T-helper 9 cell (primary cell): ENCODE results near the gene MINAR1.

Source experiments
- DNase-seq: peaks from one replicate; pipeline ENCODE4 v3.0.0-alpha.2; 2020

MINAR1 gene

DNA sequence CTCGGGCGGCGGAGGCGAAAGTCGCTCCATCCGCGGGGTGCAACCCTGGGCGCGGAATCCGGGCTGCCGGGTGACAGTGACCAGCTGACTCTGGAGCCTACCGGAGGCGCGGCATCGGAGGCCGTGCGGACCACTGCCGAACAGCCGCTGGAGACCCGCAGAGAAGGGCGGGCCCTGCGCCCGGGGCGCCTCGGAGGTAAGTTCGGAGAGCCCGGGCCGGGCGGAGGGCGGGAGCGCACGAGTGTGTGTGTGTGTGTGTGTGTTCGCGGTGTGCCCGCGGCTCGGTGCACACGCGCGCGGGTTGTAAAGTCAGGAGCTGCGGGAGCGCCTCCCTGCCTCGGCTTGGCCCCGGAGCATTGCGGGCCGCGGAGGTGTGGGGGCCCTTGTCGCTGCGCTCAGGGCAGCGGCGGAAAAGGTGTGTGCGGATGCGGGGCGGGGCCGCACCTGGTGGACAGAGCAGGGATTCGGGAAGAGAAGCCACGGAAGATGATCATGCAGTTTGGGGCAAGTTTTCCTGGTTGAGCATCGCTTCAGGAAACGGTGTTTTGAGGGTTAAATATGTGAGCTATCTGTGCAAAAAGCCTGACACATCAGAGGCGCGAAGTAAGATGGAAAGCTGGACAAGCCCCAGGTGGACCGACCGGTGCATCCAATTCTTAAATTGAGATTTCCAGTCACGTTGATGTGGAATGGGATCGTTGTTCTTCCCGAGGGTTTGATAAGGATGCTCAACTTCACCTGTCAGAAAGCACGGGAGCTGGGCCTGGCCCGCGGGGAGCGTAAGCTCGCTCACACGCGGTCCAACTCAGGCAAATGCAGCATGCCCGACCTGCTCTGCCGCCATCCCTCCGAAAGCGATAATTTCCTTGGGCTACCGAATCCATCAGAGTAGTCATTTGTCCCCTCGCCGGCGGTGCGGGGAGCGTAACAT lies 474 bp downstream of the MINAR1 start:
- DNase-seq: no peak

DNA sequence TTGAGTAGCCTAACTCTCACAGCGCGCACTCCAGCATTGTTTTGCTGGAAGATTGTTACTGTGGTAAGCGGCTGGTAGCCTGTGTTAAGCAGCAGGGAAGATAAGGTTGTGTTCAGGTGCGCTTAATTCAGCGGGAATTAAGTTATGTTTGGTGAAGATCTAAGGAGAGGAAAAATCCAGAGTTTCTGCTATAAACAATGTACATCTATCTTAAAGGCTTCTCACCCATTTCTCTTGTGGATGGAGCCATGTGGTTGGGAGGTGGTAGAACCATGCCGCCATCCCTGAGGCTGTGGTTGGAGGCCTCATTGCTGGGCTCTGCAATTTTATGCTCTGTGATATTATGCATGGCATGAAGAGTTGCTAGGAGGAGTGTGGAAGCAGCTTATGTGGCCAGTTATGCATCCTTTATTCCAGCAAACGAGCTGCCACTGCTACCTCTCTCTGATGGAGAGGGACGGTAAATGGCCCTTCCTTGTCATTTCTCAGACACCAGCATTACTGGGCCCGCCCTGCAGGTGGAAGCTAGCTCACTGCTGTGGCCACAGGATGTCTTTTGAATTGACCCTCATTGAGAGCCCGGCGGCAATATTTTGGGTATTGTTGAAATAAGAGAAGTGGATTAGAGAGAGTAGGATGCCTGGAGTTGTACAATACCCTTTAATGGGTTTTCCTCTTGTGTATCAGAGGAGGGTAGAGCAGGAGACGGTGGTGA lies 1.3 kb downstream of the MINAR1 start:
- DNase-seq: no peak

DNA sequence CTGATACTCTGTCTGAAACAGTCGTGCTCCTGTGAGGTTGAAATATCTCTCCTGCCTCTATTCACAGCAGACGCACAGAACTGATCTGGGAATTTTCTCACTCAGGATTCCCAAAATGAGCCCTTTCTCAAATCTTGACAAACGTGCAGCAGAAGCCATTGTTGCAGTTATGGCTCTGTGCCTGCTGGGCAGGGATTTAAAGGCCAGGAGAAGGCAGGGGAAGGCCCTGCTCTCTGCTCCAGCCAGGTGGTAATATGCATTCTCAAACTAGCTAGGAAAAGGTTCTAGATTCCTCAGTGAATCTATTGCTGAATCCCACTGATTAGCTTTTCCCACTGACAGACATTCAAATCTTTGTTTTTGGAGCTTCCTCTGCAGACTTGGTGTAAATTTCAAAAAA lies 2.2 kb downstream of the MINAR1 start:
- no peak for DNase-seq

DNA sequence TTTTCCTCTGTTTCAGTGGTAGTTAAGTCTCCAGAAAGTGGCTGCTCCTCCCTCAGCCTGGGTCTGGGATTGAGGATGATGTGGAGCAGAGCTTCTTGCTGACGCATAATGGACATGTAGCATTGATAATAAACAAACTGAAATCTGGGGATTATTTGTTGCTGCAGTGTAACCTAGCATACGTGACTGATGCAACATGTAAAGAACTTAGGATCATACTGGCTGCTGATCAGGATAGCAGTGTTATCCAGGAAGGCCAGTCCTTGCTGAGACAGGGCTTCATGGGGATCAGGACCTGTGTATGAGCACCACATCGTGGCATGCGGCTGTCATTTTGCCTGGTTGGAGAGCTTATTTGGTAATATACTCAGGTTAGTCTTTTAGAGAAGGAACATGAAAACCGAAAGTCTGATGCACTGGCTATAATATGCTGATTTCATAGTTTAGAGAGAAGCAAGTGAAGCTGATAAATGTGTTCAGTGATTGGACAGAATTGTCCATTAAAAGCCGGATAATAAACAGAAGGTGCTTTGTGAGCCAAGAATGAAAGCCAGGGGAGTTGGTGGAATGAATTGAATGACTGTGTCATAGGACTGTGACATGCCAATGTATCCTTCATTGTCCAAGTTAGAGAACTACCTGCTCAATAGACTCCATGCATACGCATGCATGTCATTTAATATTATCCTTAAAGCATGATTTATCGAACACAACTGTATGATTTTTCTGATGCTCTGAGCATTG lies 4.1 kb downstream of the MINAR1 start:
- no peak for DNase-seq

DNA sequence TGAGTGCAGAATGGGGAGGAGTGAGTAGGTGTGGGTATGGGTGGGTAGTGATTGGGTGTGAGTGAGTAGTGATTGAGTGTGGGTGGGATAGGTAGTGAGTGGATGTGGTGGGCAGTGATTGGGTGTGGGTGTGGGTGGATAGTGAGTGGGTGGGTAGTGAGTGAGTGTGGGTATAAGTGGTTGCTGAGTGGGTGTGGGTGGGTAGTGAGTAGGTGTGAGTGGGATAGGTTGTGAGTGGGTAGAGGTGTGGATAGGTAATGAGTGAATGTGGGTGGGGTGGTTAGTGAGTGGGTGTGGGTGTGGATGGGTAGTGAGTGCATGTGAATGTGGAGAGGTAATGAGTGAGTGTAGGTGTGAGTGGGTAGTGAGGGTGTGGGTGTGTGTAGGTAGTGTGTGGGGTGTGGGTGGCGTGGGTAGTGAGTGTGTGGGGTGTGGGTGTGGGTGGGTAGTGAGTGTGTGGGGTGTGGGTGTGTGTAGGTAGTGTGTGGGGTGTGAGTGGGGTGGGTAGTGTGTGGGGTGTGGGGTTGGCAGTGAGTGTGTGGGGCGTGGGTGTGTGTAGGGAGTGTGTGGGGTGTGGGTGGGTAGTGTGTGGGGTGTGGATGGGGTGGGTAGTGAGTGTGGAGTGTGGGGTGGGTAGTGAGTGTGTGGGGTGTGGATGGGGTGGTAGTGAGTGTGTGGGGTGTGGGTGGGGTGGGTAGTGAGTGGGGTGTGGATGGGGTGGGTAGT lies 5.3 kb downstream of the MINAR1 start:
- DNase-seq: no peak

DNA sequence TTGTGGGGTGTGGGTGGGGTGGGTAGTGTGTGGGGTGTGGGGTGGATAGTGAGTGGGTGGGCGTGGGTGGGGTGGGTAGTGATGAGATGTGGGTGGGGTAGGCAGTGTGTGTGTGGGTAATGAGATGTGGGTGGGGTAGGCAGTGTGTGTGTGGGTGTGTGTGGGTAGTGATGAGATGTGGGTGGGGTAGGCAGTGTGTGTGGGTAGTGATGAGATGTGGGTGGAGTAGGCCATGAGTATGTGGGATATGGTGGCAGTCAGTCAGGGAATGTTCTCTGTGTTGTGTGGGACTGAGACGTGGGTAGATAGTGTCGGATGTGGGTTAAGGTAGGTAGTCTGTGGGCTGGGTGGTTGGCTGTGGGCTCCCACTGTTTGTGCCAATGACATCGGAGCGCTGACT lies 7.1 kb downstream of the MINAR1 start:
- no peak for DNase-seq

DNA sequence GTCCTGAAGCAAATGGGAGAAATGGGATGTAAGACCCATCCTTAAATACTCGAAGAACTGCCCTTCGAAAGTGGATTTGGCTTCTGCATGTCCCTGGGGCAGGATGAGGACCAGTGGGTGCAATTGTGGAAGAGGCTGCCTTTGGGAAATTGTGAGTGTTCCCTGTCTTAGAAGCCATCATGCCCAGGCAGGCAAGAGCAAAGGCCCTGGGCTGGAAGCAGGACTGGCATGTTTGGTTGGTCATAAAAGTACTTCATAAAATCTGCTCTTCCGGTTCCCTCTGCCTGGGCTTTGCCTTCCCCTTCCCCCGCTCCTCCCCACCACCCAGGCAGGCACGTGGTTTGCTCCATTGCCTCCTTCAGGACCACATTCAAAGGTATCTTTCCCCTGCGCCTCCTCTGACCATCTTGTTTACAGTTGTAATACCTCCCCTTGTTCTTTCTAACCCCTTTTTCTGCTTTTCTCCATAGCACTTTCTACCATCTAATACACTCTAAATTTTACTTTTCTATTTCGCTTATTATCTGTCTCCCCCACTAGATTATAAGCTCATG lies 8.3 kb downstream of the MINAR1 start:
- no peak for DNase-seq

DNA sequence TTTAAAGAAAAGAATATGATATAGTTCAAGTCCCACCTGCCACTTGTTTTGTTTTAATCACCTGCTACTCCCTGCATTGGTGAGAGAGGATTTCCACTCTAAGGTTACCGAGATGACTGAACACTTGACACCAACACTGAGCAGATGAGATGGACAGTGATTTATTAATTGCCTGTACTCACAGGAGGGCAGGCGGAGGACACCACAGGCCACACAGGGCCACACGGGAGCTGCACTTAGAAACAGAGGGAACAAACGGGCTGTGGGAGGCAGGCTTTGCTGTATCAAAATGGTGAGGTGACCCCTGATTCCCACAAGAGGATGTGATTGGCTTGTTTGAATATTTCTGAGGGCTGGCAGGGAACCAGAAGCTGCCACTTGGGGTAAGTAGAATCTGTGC lies 10.8 kb downstream of the MINAR1 start:
- DNase-seq: no peak

DNA sequence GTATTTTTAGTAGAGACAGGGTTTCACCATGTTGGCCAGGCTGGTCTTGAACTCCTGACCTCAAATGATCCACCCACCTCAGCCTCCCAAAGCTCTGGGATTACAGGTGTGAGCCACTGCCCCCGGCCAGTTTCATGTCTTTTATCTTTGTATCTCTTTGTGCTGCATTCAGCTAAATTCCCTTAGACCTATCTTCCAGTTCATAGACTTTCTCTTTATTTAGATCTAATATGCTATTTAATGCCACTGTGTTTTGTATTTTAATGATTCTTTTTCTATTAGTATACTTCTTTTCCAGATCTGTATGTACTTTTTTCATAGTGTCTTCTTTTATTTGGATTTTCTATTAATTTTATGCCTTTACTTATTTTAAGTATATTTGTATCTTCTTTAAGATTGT lies 14.9 kb downstream of the MINAR1 start:
- DNase-seq: no peak

DNA sequence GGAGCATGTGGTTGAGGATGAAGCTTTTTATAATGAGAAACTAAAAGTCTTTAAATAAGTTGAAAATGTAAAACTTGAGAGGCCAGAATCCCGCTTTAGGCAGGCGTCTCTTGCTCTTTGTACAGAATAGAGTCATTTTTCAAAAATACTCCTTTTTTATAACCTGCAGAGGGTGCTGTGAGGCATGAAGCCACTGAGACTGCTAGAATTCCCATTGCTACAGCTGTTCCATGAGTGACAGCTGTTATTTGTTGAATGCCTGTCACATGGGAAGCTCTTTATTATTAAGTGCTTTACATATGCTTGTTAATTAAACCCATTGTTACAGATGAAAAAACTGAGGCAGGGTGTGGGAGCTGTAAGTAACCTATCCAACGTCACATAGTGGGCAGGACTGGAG lies 18.5 kb downstream of the MINAR1 start:
- no peak for DNase-seq

DNA sequence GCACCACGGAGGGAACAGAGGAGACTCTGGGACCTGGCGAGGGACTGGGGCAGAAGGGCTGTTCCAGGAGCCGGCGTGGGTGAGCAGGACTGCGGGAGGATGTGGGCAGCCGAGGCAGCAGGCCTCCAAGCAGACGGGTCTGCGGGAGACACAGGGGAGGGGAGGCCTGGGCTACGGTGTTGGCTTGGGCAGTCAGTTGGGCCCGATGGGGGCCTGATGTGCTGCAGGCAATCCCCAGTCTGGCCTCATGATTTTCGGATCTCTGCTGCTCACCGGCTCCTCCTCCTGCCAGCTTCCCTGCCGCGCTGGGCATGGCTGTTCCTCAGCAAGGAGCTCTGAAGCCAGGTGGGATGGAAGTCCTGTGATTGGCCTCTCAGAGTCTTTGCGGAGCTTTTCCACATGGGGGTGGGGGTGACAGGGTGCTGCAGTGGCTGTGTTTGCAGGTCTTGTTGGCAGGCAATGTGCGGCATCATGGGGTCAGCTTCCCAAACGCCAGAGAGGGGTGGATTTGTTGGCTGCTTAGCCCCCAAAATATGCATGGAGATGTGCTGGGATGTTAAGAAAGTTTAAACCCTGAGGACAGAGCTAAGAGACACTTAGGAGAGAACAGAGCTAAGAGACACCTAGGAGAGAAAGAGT lies 19.3 kb downstream of the MINAR1 start:
- no peak for DNase-seq

DNA sequence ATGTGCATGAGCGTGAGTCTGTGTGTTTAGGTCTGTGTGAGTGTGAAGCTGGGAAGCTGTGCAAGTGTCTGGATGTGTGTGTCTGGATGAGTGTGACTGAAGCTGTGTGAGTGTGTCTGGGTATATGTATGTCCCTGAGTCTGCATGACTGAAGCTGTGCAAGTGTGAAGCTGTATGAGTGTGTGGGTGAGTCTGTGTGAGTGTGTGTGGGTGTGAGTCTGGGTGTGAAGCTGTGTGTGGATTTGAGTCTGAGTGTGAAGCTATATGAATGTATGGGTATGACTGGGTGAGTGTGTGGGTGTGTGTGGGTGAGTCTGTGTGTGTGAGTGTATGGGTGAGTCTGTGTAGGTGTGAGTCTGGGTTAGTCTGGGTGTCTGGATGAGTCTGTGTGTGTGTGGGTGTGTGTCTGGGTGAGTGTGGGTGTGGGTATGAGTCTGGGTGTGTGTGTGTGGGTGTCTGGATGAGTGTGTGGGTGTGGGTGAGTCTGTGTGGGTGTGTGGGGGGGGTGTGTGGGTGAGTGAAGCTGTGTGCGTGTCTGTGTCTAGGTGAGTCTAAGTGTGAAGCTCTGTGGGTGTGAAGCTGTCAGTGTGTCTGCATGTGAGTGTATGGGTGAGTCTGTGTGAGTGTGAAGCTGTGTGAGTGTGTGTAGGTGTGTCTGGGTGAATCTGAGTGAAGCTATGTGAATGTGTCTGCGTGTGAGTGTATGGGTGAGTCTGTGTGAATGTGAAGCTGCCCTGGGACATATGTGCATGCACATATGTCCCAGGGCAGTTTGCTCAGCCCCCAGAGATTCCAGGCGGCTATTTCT lies 20.3 kb downstream of the MINAR1 start:
- DNase-seq: no peak

DNA sequence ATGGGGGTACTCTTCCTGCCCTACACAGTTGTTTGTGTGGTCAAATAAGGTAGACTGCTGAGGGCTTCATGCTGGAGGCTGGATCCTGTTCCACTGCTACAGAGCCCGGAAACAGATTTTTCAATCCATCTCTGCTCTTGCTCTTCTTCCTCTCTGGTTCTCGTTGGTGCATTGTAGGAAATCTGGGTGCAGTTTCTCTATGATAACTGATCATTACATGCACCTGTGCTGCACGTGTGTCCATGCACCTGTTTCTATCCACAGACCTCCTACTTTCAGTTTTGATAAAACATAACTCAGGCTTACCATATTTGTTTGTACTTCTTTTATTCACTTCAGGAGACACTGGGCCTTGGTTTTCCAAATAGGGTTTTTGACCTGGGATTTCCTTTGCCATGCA lies 21.3 kb downstream of the MINAR1 start:
- no peak for DNase-seq

DNA sequence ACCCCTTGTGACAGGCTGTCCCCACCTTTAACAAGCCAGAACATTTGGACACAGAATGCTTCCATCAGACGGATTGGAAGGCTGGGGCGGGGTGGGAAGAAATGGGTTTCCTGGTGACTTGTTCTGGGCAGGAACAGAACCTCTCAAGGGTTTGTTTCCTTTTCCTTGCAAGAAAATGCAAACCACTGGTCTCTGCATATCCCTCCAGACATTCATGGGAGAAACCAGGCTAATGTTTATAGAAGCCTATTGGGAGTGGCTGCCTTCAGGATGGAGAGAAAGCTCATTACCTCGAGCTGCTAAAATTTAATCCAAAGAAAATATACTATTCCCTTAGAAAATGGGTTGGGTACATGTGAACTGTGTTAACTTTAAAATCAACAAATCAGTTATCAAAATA lies 21.9 kb downstream of the MINAR1 start:
- DNase-seq: no peak

DNA sequence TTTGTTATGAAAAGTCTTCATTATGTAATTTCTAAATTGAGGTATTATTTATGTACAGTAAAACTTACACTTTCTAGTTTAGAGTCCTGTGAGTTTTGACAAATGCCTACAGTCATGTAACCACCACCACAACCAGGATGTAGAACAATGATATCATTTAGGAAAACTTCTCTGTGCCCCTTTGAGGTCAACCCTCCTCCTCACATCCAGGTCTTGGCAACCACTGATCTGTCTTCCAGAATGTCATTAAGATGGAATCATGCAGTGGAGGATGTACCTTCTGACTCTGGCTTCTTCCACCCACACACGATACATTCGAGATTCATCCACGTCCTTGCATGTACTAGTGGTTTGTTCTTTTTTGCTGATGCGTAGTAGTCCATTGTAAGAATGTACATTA lies 23.2 kb downstream of the MINAR1 start:
- no peak for DNase-seq

DNA sequence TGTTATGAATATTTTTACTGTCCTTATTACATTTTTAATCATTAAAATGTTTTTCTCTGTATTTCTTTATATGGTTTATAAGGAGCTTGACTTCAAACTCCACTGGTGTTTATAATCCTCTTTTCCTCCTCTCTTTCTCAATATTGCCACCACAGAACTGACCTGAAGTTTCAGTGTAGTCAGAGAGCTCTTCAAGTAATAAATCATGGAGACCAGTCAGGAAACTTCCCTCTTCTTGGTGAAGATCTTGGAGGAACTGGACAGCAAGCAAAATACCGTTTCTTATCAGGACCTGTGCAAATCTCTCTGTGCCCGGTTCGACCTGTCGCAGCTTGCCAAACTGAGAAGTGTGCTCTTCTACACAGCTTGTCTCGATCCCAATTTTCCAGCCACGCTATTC lies 23.8 kb downstream of the MINAR1 start:
- DNase-seq: no peak

DNA sequence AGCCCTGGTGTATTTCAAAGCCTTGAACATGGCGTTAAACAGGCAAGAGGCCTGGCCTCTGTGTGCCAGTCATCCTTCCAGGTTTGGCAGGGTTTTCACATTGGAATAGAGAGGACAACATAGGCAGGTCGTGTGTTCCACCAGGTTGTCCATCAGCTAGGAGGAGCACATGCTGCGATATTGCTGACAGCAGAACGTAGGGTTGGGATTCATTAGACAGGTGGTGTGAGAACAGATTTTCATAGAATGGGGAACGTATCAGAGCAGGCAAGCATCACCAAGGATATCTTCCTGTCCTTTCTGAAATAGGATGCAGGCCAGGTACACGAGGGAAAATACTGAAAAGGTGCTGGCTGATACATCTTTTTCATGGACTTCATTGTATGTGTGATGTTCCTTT lies 26.4 kb downstream of the MINAR1 start:
- DNase-seq: no peak

DNA sequence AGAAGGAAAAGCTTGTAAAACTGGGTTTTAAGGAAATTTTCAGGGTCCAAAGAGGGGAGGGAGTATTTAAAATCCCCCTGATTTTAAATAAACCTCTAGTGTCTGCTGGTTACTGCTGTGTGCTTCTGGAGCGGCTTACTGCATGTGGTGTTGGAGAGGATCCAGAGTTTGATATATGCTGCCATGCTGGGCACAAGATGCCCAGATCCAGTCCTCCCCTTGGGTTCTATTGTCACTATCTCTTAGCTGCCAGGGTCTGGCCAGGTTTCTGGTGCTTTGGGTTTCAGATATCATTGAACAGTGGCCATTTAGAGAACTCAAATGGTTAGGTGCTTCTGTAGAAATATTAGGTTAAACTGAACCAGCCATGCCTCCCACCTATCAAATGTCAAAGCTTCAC lies 27.5 kb downstream of the MINAR1 start:
- DNase-seq: no peak

DNA sequence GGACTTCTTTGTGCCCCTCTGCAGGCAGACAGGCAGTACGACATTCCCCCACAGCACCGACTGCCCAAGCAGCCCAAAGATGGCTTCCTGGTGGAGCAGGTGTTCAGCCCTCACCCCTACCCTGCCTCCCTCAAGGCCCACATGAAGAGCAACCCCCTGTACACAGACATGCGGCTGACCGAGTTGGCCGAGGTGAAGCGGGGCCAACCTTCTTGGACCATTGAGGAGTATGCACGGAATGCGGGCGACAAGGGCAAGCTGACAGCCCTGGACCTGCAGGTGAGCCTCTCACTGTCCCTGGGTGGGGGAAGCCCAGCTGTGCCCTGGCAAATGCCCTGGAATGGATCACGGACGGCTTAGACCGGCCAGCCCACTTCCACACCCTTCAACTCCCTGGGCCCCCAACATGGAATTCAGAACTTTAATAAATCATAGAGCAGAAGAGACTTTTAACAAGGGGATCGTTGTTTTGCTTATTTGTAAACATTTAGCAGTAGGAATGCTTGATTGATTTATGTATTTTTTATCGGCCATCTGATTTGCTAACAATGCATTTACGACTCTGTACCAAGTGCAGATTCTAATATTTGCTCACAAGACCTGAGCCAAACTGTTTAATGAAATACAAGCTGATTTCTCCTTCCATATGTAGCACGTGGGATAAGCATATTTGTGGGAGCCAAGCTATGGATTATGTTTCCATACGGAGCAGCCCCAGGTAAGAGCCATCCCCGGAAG lies 31.1 kb downstream of the MINAR1 start:
- no peak for DNase-seq

DNA sequence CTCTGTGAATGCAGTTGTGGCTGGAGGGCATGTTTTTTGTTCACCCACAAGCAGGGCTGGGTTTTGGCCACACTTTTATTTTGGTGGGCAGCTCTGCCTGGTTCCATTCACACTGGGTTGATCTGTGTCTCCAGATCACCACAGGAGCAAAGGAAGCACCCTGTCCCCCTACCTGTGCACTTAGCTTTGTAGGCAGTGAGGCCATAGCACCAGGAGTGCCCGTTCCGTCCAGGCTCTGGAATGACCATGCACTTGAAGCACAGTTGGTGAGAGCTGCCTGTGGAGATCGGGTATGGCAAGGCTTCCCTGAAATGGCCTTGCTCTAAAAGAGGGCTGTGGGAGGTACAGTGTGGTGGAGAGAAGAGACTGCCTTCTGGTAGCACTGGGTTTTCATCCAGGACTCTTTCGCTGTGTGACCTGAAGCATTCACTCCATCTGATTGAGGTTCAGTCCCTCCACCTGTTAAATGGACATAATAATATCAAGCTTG lies 31.7 kb downstream of the MINAR1 start:
- no peak for DNase-seq
